Right lobe of liver (tissue), 4 donors: Measurements from ENCODE around the gene GRB10.

Experiments
- CTCF ChIP-seq, 4 donors: fragments of 200-600 bp in 3 of 4; fragments of 450-650 bp in 1 of 4; IDR thresholded peaks; one replicate each; pipeline versions ENCODE4 v1.5.1 to v1.8.0; 2016 to 2022; ENCODE audit warnings: antibody characterized with exemption in 4 of 4, mild to moderate bottlenecking in 2 of 4
- POLR2A ChIP-seq: fragments of 450-650 bp; IDR thresholded peaks from one replicate; pipeline ENCODE4 v1.6.1; 2017; ENCODE audit warnings: antibody characterized with exemption, mild to moderate bottlenecking
- donor health status: DM: no; HTN: no; CAD: no.
- donor health status: DM: no; HTN: no; CAD: no.
- donor health status: DM: no; HTN: yes; CAD: no.

DNA sequence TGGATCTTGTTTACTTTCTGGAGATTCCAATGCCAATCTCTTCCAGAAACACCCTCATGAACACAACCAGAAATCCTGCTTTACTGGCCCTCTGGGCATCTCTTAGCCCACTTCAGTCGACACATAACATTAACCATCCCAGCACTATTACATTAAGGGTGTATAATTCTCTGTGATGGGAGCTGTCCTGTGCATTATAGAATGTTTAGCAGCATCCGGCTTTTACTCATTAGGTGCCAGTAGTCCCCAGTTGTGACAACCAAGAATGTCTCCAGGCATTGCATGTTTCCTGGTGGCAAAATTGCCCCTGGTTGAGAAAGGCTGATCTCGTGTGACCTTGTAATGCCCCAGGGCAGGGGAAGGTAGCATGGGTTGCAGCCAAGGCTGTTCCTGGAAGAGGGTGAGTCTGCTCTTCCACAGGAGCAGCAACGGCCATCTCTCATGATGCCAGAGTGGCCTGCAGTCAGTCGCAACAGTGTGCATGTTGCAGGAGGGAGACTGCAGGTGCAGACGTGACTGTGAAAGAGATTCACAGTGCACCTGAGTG lies 214.9 kb downstream of the GRB10 start:
- TF ChIP-seq CTCF (IDR thresholded peaks at IDR 0.05): no peak
- TF ChIP-seq POLR2A: no peak
